Sigmoid colon (tissue), 7 donors: Measurements from ENCODE around the gene SLC35F2. TPM values are rescaled to one million over a fixed set of nuclear protein-coding genes. Genes with fewer than 3 reads are reported as not detected.
"Not testable (repeated sequence)": the region's sequence is repeated elsewhere in the genome, so short reads cannot be mapped to it uniquely, and the experiment has no call there.

Experiments used
- DNase-seq: peaks from one replicate; pipeline ENCODE4 v3.0.0-alpha.2; 2019
- H3K27ac ChIP-seq, 4 donors: fragments of 200-600 bp; sonication (generic); one replicate each; pipeline ENCODE4 v1.5.1; 2016 to 2019; ENCODE audit warnings: mild to moderate bottlenecking in 1 of 4
- H3K27me3 ChIP-seq, 3 donors: fragments of 200-600 bp; sonication (generic); one replicate each; pipeline ENCODE4 v1.5.1; 2019; ENCODE audit warnings: mild to moderate bottlenecking in 1 of 3
- H3K36me3 ChIP-seq, 4 donors: fragments of 200-600 bp; sonication (generic); one replicate each; pipeline ENCODE4 v1.5.1; 2016 to 2019
- H3K4me1 ChIP-seq, 4 donors: fragments of 200-600 bp; sonication (generic); one replicate each; pipeline ENCODE4 v1.5.1; 2017 to 2019
- H3K4me3 ChIP-seq, 4 donors: fragments of 200-600 bp; sonication (generic); one replicate each; pipeline ENCODE4 v1.5.1; 2017 to 2019; ENCODE audit warnings: mild to moderate bottlenecking in 2 of 4, moderate library complexity in 1 of 4
- H3K9me3 ChIP-seq, 4 donors: fragments of 200-600 bp in 3 of 4; sonication (generic) in 3 of 4; one replicate each; pipeline versions ENCODE4 v1.5.1 to v1.6.1; 2013 to 2019
- CTCF ChIP-seq, 4 experiments: fragments of 450-650 bp in 3 of 4; fragments of 200-600 bp in 1 of 4; IDR thresholded peaks; one replicate each; pipeline ENCODE4 v1.5.1; 2016 to 2019; ENCODE audit warnings: antibody characterized with exemption in 4 of 4, mild to moderate bottlenecking in 3 of 4, moderate library complexity in 2 of 4
- EP300 ChIP-seq, 4 donors: sonication (generic); formaldehyde crosslinking; IDR thresholded peaks; one replicate each; pipeline ENCODE4 v1.6.1; 2017; ENCODE audit warnings: antibody characterized with exemption in 4 of 4
- POLR2A ChIP-seq, 2 donors: fragments of 450-650 bp; IDR thresholded peaks; one replicate each; pipeline ENCODE4 v1.6.1; 2016; ENCODE audit warnings: antibody characterized with exemption in 2 of 2, mild to moderate bottlenecking in 2 of 2, moderate library complexity in 2 of 2
- POLR2AphosphoS5 ChIP-seq, 4 donors: sonication (generic); formaldehyde crosslinking; IDR thresholded peaks; one replicate each; pipeline ENCODE4 v1.6.1; 2017; ENCODE audit warnings: antibody characterized with exemption in 4 of 4
- WGBS, 2 donors: extraction: QIAGEN DNeasy Blood & Tissue Kit; methylation state at CpG; one replicate each; pipeline ENCODE4 v1.1.7; 2013; 5-methylcytosine and 5-hydroxymethylcytosine counted together
- intact Hi-C: fragments of 100-400 bp; cut with DNase I; formaldehyde crosslinking; loops from one replicate; pipeline ENCODE4 v1.15.1; 2023
- polyA plus RNA-seq, 3 donors: library from polyadenylated mRNA; stranded (reverse); fragments of 200-250 nt; gene quantifications; one replicate each; pipeline ENCODE4 v1.2.3, GENCODE V29; 2013
- total RNA-seq, 4 donors: library from RNA; depleted of rRNA; stranded (reverse); fragments of >200 nt; gene quantifications; one replicate each; pipeline ENCODE4 v1.1.0, GENCODE V29; 2016
- donor health status: healthy with polysubstance abuse.
- donor health status: Bipolar disorder and iron deficiency.
- donor health status: healthy.

The SLC35F2 gene
- 1 to 10 TPM in 3 of 4 donors, under 1 TPM in 1; 0.83 to 9.3 (median 3.7) TPM for total RNA-seq
- 10 to 100 TPM in 1 of 3 donors, 1 to 10 TPM in 2; 3.7 to 15.4 (median 6.0) TPM for polyA plus RNA-seq

DNA sequence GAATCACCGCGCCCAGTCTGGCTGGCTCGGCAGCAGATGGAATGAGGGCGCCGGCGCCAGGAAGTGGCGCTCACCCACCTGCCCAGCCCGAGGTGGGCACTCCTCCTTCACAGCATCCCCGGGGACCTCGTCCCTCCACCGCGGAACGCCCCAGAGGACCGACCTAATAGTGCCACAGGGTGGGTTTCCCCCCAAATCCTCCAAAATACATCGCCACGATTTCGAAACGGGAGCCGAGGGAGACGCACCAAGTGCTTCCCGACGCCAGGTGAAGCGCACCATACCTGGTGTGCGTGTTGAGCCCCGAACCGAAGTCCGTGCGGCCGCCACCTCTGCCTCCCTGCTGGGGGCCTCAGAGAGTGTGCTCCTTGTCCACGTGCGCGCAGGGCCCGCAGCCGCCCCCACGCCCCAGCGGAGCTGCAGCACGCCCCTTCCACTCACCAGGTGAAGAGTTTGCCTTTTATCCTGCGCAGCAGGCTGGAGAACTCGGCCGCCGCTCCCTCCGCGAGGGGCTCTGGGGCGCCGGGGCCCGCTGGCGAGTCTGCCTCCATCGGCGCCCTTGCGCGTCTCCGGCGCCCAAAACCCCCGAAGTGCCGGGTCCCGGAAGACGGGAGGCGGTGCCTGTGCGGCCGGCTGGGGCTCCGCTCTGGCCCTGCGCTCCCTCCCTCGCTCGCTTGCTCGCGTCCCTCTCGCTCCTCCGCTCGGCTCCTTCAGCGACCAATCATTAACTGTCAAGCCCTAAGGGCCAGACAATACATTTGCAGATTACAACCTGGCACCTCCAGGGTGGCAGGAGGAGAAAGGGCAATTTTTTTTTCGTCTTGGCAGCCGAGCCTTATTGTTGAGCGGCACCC is at the start of gene SLC35F2:
Gene SLC35F2, minus strand, starts transcription at position 571 of the 854 bp plus-strand sequence. Its CDS starts 20 bp downstream, at position 551.
- Histone ChIP-seq H3K9me3 (no peaks in the 10 kb centered on the region), H3K4me3 (peak within 1 kb of the TSS; percentile 53 to 70 (median 62)), H3K36me3 (no peaks in the 10 kb centered on the region), H3K27me3 (no peaks in the 10 kb centered on the region), H3K27ac (peak within 1 kb of the TSS; percentile 69 to 73 (median 72)), H3K4me1 (peaks cover 0 to 23% (median 13%) of the 10 kb centered on the region in 4 donors)
- intact Hi-C loops, result no loop called here
- peak; percentile 77 for DNase-seq
- TF ChIP-seq EP300 (IDR thresholded peaks at IDR 0.05), result no peak
- peak in 1 of 4 donors; percentile 6 for TF ChIP-seq POLR2AphosphoS5 (IDR thresholded peaks at IDR 0.05)
- TF ChIP-seq CTCF (IDR thresholded peaks at IDR 0.05), result no peak
- peak in 1 of 2 donors; percentile 12 for TF ChIP-seq POLR2A (IDR thresholded peaks at IDR 0.05)
- 0 to 1% methylated on average over 73 of the region's 73 CpGs for WGBS, 2 donors

GRCh38 chr11:107908211-107908610 is 49.6 kb upstream of the SLC35F2 start:
- Histone ChIP-seq H3K4me3 (no peak overlapping the region), H3K27me3 (no peaks in the 10 kb centered on the region), H3K27ac (no peak overlapping the region), H3K4me1 (no peaks in the 10 kb centered on the region), H3K9me3 (no peaks in the 10 kb centered on the region), H3K36me3 (no peaks in the 10 kb centered on the region)
- intact Hi-C loops, result no loop called here
- DNase-seq, result no peak
- TF ChIP-seq EP300 (IDR thresholded peaks at IDR 0.05) (no peak), POLR2A (IDR thresholded peaks at IDR 0.05) (no peak), CTCF (IDR thresholded peaks at IDR 0.05) (no peak)
- WGBS, 2 donors, result 77 to 88% methylated on average over 23 of the region's 23 CpGs

DNA sequence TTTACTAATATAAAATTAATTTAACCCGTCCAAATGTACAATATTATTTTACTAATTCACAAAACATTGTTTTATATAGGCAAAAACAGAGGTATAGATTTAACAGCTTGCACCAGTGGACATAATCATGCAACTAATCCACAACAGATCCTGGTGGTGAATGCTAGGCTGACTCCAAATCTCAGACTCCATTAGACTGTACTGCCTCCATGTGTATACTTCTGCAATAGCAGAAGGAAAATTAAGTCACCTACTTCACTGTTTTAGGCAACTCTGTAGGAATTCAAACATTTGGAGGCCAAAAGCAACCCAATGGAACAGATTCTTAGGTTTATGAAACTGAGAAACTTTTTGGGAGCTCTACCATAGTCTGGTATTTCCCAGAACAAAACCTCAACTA is 39.7 kb upstream of the SLC35F2 start:
- Histone ChIP-seq H3K4me1 (no peaks in the 10 kb centered on the region), H3K27me3 (no peaks in the 10 kb centered on the region), H3K9me3 (no peaks in the 10 kb centered on the region), H3K27ac (no peak overlapping the region), H3K36me3 (no peaks in the 10 kb centered on the region), H3K4me3 (no peak overlapping the region)
- peak in 2 of 4 experiments; percentile 38 to 41 for TF ChIP-seq CTCF (IDR thresholded peaks at IDR 0.05)
- TF ChIP-seq POLR2A (IDR thresholded peaks at IDR 0.05), result no peak
- DNase-seq, result no peak
- intact Hi-C loops, result no loop called here
- 21 to 45% methylated on average over 1 of the region's 1 CpG for WGBS, 2 donors

GRCh38 chr11:107882095-107882820 is 23.7 kb upstream of the SLC35F2 start:
- Histone ChIP-seq H3K9me3 (no peaks in the 10 kb centered on the region), H3K27ac (no peak overlapping the region), H3K4me1 (no peaks in the 10 kb centered on the region), H3K4me3 (no peak overlapping the region), H3K36me3 (no peaks in the 10 kb centered on the region), H3K27me3 (no peaks in the 10 kb centered on the region)
- intact Hi-C loops, result no loop called here
- TF ChIP-seq POLR2A (IDR thresholded peaks at IDR 0.05) (no peak), EP300 (IDR thresholded peaks at IDR 0.05) (no peak), CTCF (IDR thresholded peaks at IDR 0.05) (no peak), POLR2AphosphoS5 (IDR thresholded peaks at IDR 0.05) (no peak)
- WGBS, 2 donors, result 94 to 96% methylated on average over 3 of the region's 3 CpGs
- DNase-seq, result no peak

GRCh38 chr11:107881471-107881870 is 22.9 kb upstream of the SLC35F2 start:
- DNase-seq, intact Hi-C loops, H3K36me3 ChIP-seq, H3K9me3 ChIP-seq, H3K4me3 ChIP-seq, H3K27ac ChIP-seq, H3K27me3 ChIP-seq, H3K4me1 ChIP-seq: not testable (repeated sequence)
- 96 to 97% methylated on average over 9 of the region's 9 CpGs for WGBS, 2 donors
